H9 (cell line): ENCODE data around the gene DCBLD1. TPM values are rescaled to one million over a fixed set of nuclear protein-coding genes. Genes with fewer than 3 reads are reported as not detected.

Source experiments
- DNase-seq: peaks from one replicate; pipeline ENCODE4 v3.0.0-alpha.2; 2017
- H2AFZ ChIP-seq: one replicate; pipeline ENCODE4 v1.6.1; 2013; ENCODE audit warnings: mild to moderate bottlenecking, low read length, control low read depth, moderate library complexity
- H2AK5ac ChIP-seq: 2 replicates; pipeline ENCODE4 v1.6.1; 2013; ENCODE audit warnings: low read length, control low read depth, mixed read lengths; ENCODE audit not compliant: insufficient read length
- H2BK120ac ChIP-seq: one replicate; pipeline ENCODE4 v1.6.1; 2013; ENCODE audit warnings: low read depth, mild to moderate bottlenecking, low read length, control low read depth, inconsistent platforms; ENCODE audit not compliant: poor library complexity, severe bottlenecking
- H2BK12ac ChIP-seq: 2 replicates; pipeline ENCODE4 v1.6.1; 2013; ENCODE audit warnings: low read length, control low read depth, mixed read lengths, low read depth; ENCODE audit not compliant: insufficient read length
- H2BK15ac ChIP-seq: 2 replicates; pipeline ENCODE4 v1.6.1; 2013; ENCODE audit warnings: low read depth, low read length, control low read depth
- H2BK20ac ChIP-seq: one replicate; pipeline ENCODE4 v1.6.1; 2013; ENCODE audit warnings: low read depth, mild to moderate bottlenecking, low read length, control low read depth, inconsistent platforms; ENCODE audit not compliant: poor library complexity, severe bottlenecking
- H2BK5ac ChIP-seq: 2 replicates; pipeline ENCODE4 v1.6.1; 2013; ENCODE audit warnings: low read length, control low read depth, mixed read lengths; ENCODE audit not compliant: insufficient read length
- H3K14ac ChIP-seq: 2 replicates; pipeline ENCODE4 v1.6.1; 2013; ENCODE audit warnings: low read length, control low read depth; ENCODE audit not compliant: insufficient read depth
- H3K18ac ChIP-seq: 2 replicates; pipeline ENCODE4 v1.6.1; 2013; ENCODE audit warnings: low read depth, mild to moderate bottlenecking, mixed read lengths, low read length, control low read depth; ENCODE audit not compliant: insufficient read length
- H3K23ac ChIP-seq: 2 replicates; pipeline ENCODE4 v1.6.1; 2013; ENCODE audit warnings: low read length, control low read depth, mixed read lengths, low read depth; ENCODE audit not compliant: insufficient read length
- H3K23me2 ChIP-seq: 2 replicates; pipeline ENCODE4 v1.6.1; 2013; ENCODE audit warnings: low read depth, mild to moderate bottlenecking, mixed read lengths, low read length, control low read depth; ENCODE audit not compliant: insufficient read length, poor library complexity, severe bottlenecking
- H3K27ac ChIP-seq: 2 replicates; pipeline ENCODE4 v1.5.1; 2013; ENCODE audit warnings: low read length, control low read depth, mixed read lengths, low read depth; ENCODE audit not compliant: insufficient read length
- H3K27me3 ChIP-seq: 2 replicates; pipeline ENCODE4 v1.6.1; 2013; ENCODE audit warnings: low read length, control low read depth, inconsistent platforms; ENCODE audit not compliant: insufficient read depth
- H3K4ac ChIP-seq: 2 replicates; pipeline ENCODE4 v1.6.1; 2013; ENCODE audit warnings: low read depth, mild to moderate bottlenecking, control low read depth, inconsistent platforms, low read length, moderate library complexity
- H3K4me1 ChIP-seq: 2 replicates; pipeline ENCODE4 v1.6.1; 2013; ENCODE audit warnings: low read length, control low read depth, inconsistent platforms; ENCODE audit not compliant: insufficient read depth
- H3K4me2 ChIP-seq: 2 replicates; pipeline ENCODE4 v1.6.1; 2013; ENCODE audit warnings: low read length, control low read depth, mixed read lengths; ENCODE audit not compliant: insufficient read length, insufficient read depth
- H3K56ac ChIP-seq: 2 replicates; pipeline ENCODE4 v1.6.1; 2013; ENCODE audit warnings: low read depth, mild to moderate bottlenecking, mixed read lengths, low read length, control low read depth; ENCODE audit not compliant: insufficient read length
- H3K79me1 ChIP-seq: 2 replicates; pipeline ENCODE4 v1.6.1; 2013; ENCODE audit warnings: low read depth, mild to moderate bottlenecking, moderate library complexity, low read length, control low read depth, inconsistent platforms; ENCODE audit not compliant: insufficient read depth, poor library complexity, severe bottlenecking
- H3K79me2 ChIP-seq: 2 replicates; pipeline ENCODE4 v1.6.1; 2013; ENCODE audit warnings: low read length, control low read depth, inconsistent platforms; ENCODE audit not compliant: insufficient read depth
- H3K9ac ChIP-seq: 2 replicates; pipeline ENCODE4 v1.6.1; 2013; ENCODE audit warnings: low read length, control low read depth, mixed read lengths; ENCODE audit not compliant: insufficient read length; ENCODE audit errors: extremely low read depth
- H3K9me3 ChIP-seq: one replicate; pipeline ENCODE4 v1.6.1; 2013; ENCODE audit warnings: low read depth, low read length, inconsistent platforms; ENCODE audit not compliant: control insufficient read depth
- H3T11ph ChIP-seq: one replicate; pipeline ENCODE4 v1.6.1; 2013; ENCODE audit warnings: mild to moderate bottlenecking, low read length, control low read depth, inconsistent platforms
- H4K20me1 ChIP-seq: one replicate; pipeline ENCODE4 v1.6.1; 2013; ENCODE audit not compliant: control insufficient read depth, insufficient read length, insufficient read depth
- H4K5ac ChIP-seq: 2 replicates; pipeline ENCODE4 v1.6.1; 2013; ENCODE audit warnings: low read depth, mild to moderate bottlenecking, mixed read lengths, low read length, control low read depth; ENCODE audit not compliant: insufficient read length
- H4K8ac ChIP-seq: replicated peaks from 2 replicates; pipeline ENCODE4 v1.6.1; 2013; ENCODE audit warnings: low read length, control low read depth, mixed read lengths, low read depth; ENCODE audit not compliant: insufficient read length
- H4K91ac ChIP-seq: 2 replicates; pipeline ENCODE4 v1.6.1; 2013; ENCODE audit warnings: low read depth, mild to moderate bottlenecking, moderate library complexity, mixed read lengths, low read length, control low read depth; ENCODE audit not compliant: insufficient read length
- H3K27ac Mint-ChIP-seq, 3 experiments: 2 replicates in 2 of 3; 3 replicates in 1 of 3; pipeline ENCODE4 v1.8.0; 2020 to 2021; ENCODE audit warnings: mixed read lengths in 3 of 3, mild to moderate bottlenecking in 1 of 3, moderate library complexity in 1 of 3
- H3K27me3 Mint-ChIP-seq: 2 replicates; pipeline ENCODE4 v1.8.0; 2021; ENCODE audit warnings: low read depth, mild to moderate bottlenecking, moderate library complexity, mixed read lengths
- H3K36me3 Mint-ChIP-seq, 3 experiments: 2 replicates in 2 of 3; 3 replicates in 1 of 3; pipeline ENCODE4 v1.8.0; 2020 to 2021; ENCODE audit warnings: low read depth in 3 of 3, mixed read lengths in 3 of 3; ENCODE audit not compliant: insufficient read depth in 1 of 3
- H3K4me1 Mint-ChIP-seq, 2 experiments: 2 replicates each; pipeline ENCODE4 v1.8.0; 2020; ENCODE audit warnings: mixed read lengths in 2 of 2
- H3K4me3 Mint-ChIP-seq, 2 experiments: 2 replicates in 1 of 2; 3 replicates in 1 of 2; pipeline ENCODE4 v1.8.0; 2020 to 2021; ENCODE audit warnings: mild to moderate bottlenecking in 2 of 2, mixed read lengths in 2 of 2, moderate library complexity in 1 of 2
- H3K9me3 Mint-ChIP-seq, 2 experiments: 2 replicates in 1 of 2; 3 replicates in 1 of 2; pipeline ENCODE4 v1.8.0; 2020; ENCODE audit warnings: mild to moderate bottlenecking in 2 of 2, mixed read lengths in 2 of 2, moderate library complexity in 1 of 2
- WGBS: extraction: QIAGEN DNeasy Blood & Tissue Kit; methylation state at CpG from one replicate; pipeline ENCODE4 v1.1.7; 2013; ENCODE audit warnings: missing lambda C conversion rate, low lambda C conversion rate, mixed read lengths; ENCODE audit not compliant: insufficient read length; ENCODE audit errors: extremely low coverage; 5-methylcytosine and 5-hydroxymethylcytosine counted together
- total RNA-seq: library from RNA; stranded (reverse); gene quantifications from 2 replicates; pipeline ENCODE4 v1.2.1, GENCODE V29; 2021
- TF ChIP-seq, protein P1 (sequence below): fragments of 200-600 bp; sonication (generic); conservative IDR thresholded peaks from 3 replicates; pipeline ENCODE4 v1.8.0; 2021; ENCODE audit warnings: antibody characterized with exemption, mild to moderate bottlenecking

Gene DCBLD1
- total RNA-seq, 1 experiment from 2014 or later = 10.1 TPM

DNA sequence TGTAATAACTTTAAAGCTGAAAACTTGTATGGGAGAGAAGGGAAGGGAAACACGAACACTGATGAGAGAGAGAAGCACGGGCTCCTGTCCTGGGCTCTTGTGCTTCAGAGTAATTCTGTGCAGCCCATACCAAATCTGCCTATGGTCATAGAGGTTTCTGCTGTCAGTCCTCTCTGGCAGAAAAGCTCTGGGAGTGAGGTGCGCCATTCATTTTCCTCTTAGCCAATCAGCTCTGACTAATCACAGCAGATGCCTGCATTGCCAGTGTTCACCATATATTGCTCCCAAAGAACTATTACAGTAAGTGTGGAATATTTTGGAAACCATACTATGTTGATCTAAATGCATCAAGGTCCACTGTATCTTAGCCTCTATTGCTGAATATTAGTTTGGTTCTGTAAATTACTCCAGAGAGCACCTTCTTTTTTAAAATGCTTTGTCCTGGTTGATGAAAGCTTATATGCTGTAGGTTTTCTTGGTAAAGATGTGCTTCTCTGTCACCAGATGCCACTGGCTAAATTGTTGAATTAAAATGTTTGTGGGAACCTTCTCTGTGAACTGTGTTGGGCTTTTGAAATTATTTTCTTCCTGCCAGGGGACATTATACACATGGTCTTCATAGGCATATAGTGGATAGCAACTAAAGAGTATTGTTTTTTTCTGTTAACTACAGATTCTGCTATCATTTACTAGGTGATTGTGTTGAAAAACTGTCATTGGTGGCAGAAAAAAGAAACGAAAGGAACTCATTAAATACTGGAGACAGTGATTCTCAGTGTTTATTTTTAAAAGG is 38.3 kb downstream of the DCBLD1 start:
- Mint-ChIP-seq H3K4me1 (peaks cover 11 to 18% of the 10 kb centered on the region in 2 experiments), H3K27me3 (peaks cover 2% of the 10 kb centered on the region; the same call in 1 of the 2 replicates), H3K27ac (no peak overlapping the region), H3K9me3 (peaks cover 0 to 3% of the 10 kb centered on the region in 2 experiments; a peak in 1 of 5 replicates), H3K36me3 (peaks cover 8 to 14% (median 13%) of the 10 kb centered on the region in 3 experiments; a peak in 6 of 7 replicates), H3K4me3 (no peak overlapping the region)
- no peak overlapping the region for H3K18ac ChIP-seq
- H2BK20ac ChIP-seq = no peak overlapping the region
- no peaks in the 10 kb centered on the region for H4K20me1 ChIP-seq
- peak overlapping the region; percentile 22 for H4K5ac ChIP-seq
- no CpG with 5 or more reads among the region's 4 CpGs for WGBS
- TF ChIP-seq, protein P1, sequence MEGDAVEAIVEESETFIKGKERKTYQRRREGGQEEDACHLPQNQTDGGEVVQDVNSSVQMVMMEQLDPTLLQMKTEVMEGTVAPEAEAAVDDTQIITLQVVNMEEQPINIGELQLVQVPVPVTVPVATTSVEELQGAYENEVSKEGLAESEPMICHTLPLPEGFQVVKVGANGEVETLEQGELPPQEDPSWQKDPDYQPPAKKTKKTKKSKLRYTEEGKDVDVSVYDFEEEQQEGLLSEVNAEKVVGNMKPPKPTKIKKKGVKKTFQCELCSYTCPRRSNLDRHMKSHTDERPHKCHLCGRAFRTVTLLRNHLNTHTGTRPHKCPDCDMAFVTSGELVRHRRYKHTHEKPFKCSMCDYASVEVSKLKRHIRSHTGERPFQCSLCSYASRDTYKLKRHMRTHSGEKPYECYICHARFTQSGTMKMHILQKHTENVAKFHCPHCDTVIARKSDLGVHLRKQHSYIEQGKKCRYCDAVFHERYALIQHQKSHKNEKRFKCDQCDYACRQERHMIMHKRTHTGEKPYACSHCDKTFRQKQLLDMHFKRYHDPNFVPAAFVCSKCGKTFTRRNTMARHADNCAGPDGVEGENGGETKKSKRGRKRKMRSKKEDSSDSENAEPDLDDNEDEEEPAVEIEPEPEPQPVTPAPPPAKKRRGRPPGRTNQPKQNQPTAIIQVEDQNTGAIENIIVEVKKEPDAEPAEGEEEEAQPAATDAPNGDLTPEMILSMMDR = no peak
- no peak overlapping the region for H3T11ph ChIP-seq
- H3K79me1 ChIP-seq = no peaks in the 10 kb centered on the region
- no peak overlapping the region for H2BK12ac ChIP-seq
- no peak overlapping the region for H4K8ac ChIP-seq
- no peak overlapping the region for H2BK5ac ChIP-seq
- no peak overlapping the region for H2BK120ac ChIP-seq
- H3K23ac ChIP-seq = no peak overlapping the region
- H3K4ac ChIP-seq = no peak overlapping the region
- H3K27me3 ChIP-seq = no peaks in the 10 kb centered on the region
- no peak overlapping the region for H3K9ac ChIP-seq
- no peak overlapping the region for H3K56ac ChIP-seq
- no peaks in the 10 kb centered on the region for H3K4me1 ChIP-seq
- no peak overlapping the region for H3K4me2 ChIP-seq
- H3K79me2 ChIP-seq = no peaks in the 10 kb centered on the region
- H3K14ac ChIP-seq = no peak overlapping the region
- no peaks in the 10 kb centered on the region for H3K9me3 ChIP-seq
- H3K23me2 ChIP-seq = no peaks in the 10 kb centered on the region
- H4K91ac ChIP-seq = no peak overlapping the region
- no peak overlapping the region for H3K27ac ChIP-seq
- no peak for DNase-seq
- no peak overlapping the region for H2BK15ac ChIP-seq
- no peak overlapping the region for H2AFZ ChIP-seq
- no peak overlapping the region for H2AK5ac ChIP-seq
